Uterus (tissue), 2 donors: ENCODE data around the gene CCDC8.

Experiments
- POLR2A ChIP-seq, 2 donors: fragments of 450-650 bp; IDR thresholded peaks; one replicate each; pipeline ENCODE4 v1.6.1; 2016; ENCODE audit warnings: antibody characterized with exemption in 2 of 2, mild to moderate bottlenecking in 1 of 2, moderate library complexity in 1 of 2
- TF ChIP-seq, protein P1 (sequence below), 4 experiments: fragments of 200-600 bp in 2 of 4; fragments of 450-650 bp in 2 of 4; sonication (generic) in 2 of 4; IDR thresholded peaks; one replicate each; pipeline ENCODE4 v1.5.1; 2016 to 2019; ENCODE audit warnings: antibody characterized with exemption in 4 of 4, mild to moderate bottlenecking in 2 of 4, moderate library complexity in 1 of 4

GRCh38 chr19:46366620-46367292 lies 46.6 kb downstream of the CCDC8 start:
- TF ChIP-seq POLR2A (IDR thresholded peaks at IDR 0.05), result no peak
- TF ChIP-seq, protein P1, sequence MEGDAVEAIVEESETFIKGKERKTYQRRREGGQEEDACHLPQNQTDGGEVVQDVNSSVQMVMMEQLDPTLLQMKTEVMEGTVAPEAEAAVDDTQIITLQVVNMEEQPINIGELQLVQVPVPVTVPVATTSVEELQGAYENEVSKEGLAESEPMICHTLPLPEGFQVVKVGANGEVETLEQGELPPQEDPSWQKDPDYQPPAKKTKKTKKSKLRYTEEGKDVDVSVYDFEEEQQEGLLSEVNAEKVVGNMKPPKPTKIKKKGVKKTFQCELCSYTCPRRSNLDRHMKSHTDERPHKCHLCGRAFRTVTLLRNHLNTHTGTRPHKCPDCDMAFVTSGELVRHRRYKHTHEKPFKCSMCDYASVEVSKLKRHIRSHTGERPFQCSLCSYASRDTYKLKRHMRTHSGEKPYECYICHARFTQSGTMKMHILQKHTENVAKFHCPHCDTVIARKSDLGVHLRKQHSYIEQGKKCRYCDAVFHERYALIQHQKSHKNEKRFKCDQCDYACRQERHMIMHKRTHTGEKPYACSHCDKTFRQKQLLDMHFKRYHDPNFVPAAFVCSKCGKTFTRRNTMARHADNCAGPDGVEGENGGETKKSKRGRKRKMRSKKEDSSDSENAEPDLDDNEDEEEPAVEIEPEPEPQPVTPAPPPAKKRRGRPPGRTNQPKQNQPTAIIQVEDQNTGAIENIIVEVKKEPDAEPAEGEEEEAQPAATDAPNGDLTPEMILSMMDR (IDR thresholded peaks at IDR 0.05), result no peak
